Midbrain (tissue), 1 donor: ENCODE results near the gene SERPINA10.
"Not testable (repeated sequence)": the region's sequence is repeated elsewhere in the genome, so short reads cannot be mapped to it uniquely, and the experiment has no call there.

Experiments used
- DNase-seq: peaks from one replicate; lab custom pipeline; 2025; lab: John Stamatoyannopoulos, UW

The SERPINA10 gene

DNA sequence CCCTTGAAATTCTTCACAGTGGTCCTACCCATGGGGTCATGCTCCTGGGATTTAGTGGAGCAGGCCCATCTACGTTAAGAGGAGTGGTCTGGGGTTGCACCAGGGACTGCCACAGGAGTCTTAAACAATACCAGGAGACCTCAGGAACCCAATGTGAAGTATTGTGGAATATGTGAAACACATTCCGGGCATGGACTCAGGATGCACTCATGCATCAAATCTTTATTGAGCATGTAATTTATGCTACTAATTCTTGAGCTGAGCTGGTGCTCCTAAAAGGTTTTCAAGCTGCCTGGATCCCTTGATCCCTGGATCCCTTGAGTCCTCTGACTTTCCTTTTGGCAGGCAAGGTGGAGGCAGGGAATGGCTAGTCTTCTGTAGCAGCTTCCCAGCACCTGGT lies 8.8 kb downstream of the SERPINA10 start:
- no peak for DNase-seq

DNA sequence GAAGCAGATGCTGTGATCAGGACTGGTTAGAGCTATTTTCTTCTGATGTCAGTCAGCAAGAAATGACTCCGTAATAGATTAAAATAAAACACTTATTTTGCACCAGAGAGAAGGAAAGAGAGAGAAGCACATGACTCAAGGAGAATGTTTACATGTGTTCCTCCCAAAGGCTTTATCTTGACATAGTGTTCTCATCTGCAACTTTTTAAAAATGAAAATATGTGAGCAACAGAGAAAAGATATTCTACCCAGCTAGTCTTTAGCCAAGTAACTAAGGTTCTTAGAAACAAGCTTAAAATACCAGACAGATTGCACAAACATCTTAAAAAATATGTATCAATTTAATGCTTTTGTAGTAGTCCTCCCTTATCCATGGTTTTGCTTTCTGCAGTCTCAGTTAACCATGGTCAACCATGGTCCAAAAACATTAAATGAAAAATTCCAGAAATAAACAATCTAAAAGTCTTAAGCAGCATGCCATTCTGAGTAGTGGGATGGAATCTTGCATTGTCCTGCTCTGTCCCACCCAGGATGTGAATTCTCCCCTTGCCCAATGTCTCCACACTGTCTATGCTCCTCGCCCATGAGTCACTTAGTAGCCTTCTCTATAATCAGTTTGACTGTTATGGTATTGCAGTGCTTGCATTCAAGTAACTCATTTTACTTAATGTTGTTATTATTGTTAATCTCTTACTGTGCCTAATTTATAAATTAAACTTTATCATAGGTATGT lies 9.9 kb downstream of the SERPINA10 start:
- no peak for DNase-seq

DNA sequence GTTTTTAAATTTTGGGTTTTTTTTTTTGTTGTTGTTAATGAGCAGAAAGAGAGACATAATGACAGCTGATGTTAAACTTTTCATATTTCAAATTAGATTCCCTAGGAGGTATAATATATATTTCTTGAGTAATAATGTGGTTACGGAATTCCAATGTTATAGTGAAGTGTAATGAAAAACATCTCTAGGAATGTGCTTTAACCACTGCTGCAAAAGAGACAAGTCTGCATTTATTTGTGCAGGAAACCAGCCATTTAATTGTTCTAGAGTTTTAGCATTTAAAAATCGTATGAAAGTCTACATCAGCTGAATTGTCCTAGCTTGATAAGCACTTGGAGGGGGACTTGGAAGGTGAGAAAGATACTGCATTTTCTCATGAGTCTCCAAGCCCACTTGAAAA lies 14.3 kb downstream of the SERPINA10 start:
- DNase-seq = no peak

DNA sequence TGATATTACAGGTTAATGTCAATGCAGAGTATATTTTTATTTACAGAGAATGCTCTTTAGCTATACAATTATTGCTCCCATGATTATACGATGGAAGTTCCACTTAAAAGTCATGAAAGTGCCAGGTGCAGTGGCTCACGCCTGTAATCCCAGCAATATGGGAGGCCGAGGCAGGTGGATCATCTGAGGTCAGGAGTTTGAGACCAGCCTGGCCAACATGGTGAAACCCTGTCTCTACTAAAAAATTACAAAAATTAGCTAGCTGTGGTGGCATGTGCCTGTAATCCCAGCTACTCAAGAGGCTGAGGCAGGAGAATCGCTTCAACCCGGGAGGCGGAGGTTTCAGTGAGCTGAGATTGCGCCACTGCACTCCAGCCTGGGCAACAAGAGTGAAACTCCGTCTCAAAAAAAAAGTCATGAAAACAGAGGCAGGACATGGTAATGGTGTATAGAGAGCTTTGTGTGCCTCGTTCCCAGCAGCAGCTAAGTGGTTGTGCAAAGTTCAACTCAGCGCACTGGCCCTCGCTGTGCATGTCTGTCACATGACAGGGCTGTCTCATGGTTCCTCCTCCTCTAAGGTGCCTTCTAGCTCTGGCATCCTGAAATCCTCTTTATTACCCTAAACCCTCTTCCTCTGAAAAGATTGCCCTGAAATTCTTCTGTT lies 16.0 kb downstream of the SERPINA10 start:
- not testable (repeated sequence) for DNase-seq

DNA sequence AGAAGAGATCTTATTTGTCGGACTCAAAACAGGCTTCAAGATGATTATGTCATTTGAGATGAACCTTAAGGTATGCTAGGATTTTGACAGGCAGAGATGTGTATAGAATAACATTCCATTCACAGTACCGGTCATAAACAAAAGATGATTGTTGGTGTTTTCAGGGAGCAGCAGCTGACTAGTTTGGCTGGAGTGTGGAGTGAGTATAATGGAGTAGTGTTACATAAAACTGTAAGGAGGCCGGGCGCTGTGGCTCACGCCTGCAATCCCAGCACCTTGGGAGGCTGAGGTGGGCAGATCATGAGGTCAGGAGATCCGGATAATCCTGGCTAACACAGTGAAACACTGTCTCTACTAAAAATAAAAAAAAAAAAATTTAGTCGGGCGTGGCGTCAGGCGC lies 23.9 kb downstream of the SERPINA10 start:
- DNase-seq = peak; percentile 30

DNA sequence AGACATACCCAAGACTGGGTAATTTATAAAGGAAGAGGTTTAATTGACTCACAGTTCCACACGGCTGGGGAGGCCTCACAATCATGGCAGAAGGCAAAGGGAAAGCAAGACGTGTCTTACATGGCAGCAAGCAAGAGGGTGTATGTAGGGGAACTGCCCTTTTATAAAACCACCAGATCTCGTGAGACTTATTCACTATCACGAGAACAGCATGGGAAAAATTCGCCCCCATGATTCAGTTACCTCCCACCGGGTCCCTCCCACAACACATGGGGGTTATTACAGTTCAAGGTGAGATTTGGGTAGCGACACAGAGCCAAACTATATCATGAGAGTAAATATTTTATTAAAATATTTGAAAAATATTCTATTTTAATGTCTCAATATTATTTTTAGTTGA lies 24.5 kb downstream of the SERPINA10 start:
- not testable (repeated sequence) for DNase-seq

DNA sequence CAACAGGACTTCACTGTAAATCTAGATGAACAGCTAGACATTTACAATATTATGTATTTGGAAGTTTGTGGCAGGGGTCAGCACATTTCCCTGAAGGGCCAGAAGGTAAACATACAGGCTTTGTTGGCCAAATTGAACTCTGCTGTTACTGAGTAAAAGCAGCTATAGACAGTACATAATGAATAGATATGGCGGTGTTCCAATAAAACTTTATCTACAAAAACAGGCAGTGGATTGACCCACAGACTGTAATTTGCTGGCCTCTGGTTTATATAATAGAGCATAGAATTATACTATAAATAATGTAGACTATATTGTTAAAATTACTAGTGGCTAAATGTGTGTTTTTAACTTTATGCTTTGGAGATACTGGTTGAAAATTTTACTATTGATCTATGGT lies 25.7 kb downstream of the SERPINA10 start:
- DNase-seq = no peak

DNA sequence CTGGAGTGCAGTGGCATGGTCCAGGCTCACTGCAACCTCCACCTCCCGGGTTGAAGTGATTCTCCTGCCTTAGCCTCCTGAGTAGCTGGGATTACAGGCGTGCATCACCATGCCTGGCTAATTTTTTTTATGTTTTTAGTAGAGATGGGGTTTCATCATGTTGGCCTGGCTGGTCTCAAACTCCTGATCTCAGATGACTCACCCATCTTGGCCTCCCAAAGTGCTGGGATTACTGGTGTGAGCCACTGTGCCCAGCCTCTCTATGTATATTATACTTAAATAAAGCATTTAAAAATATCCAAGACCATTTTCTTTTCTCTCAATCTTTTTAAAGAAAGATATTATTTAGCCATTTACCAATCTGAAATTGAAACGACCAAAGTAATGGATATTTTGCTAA lies 28.9 kb downstream of the SERPINA10 start:
- not testable (repeated sequence) for DNase-seq

DNA sequence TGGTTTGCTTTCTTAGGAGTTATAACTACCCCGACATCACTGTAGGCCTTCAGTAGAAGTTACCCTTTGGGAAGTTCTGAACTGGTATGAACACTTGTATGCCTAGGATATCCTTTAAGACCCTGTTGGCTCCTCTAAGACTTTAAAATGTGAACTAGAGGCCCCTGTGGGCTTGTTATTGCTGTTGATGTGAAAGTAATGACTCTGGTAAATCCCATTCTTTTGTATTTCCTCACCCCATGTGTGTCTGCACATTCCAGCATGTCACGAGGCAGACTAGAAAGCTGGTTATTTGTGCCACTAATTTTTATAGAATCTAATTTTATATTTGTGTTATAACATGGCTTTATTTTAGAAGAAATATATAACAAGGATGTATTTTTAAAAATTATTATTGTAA lies 48.9 kb downstream of the SERPINA10 start:
- DNase-seq = no peak

DNA sequence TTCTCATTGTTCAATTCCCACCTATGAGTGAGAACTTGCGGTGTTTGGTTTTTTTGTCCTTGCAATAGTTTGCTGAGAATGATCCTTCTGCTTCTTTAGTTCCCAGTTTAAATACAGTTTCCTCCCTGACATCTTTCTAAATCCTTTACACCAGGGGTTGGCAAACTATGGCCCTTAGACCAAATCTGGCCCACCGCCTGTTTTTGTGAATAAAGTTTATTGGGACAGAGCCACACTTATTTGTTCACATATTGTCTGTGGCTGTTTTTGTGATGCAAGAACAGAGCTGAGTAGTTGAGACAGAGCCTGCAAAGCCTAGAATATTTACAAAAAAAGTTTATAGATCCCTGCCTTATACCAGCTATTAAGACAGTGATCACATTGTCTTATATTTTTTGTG lies 53.7 kb downstream of the SERPINA10 start:
- DNase-seq = peak; percentile 4

DNA sequence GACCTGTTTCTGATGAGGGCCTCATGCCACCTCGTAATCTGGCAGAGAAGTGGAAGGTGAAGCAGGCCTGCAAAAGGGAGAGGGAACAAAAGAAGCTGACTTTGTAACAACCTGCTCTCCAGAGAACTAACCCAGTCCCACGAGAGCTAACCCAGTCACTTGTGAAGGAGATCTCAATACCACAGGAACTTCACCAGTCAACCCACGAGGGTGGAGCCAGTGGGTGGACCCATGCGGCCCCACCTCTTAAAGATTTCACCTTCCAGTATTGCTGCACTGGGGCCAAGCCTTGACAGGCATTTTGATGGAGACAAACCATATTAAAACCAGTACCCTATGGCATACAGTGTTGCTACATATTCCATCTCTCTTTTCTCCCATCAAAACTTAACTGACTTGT lies 55.1 kb downstream of the SERPINA10 start:
- DNase-seq = no peak

DNA sequence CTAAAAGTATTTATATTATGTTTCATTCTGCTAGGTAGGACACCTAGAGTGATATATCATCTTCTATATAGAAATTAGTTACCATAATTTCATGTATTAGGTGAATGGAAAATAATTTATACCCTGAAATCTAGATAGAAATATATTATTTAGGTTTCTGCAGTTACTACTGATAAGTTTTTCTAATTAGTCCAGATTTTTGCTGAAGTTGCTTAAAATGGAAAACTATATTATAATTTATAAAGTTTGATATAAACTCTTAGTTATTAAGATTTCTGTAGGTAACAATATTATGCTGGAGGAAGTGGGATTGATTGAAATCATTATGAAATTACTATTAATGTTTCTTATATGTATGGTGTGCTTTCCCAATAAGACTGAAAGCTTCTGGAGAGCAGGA lies 56.0 kb downstream of the SERPINA10 start:
- DNase-seq = no peak
